GM12801 (cell line): ENCODE measurements around the gene SRGAP1.

ENCODE experiments used
- TF ChIP-seq, protein P1 (sequence below): IDR thresholded peaks from one replicate; pipeline ENCODE4 v1.5.1; 2011; ENCODE audit warnings: control low read depth; ENCODE audit not compliant: insufficient read length; ENCODE audit errors: extremely low read depth

SRGAP1 gene

DNA sequence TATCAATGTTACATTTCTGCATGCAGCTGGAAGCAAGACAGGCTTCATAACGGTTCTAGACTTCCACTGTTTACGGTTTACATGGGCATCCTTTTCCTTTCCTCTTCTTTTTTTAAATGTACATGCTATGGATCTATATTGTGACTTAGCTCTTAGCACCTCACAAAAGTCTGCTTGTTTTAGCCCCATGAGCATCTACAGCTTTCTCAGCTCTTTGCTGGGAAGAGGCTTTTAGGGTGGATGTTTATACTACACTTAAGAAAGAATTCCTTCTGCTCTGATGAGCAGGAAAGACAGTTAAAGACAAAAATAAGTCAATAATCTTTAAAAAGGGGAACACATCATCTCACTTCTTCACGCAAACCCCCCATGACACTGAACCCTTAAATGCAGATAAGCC lies 326.2 kb downstream of the SRGAP1 start:
- TF ChIP-seq, protein P1, sequence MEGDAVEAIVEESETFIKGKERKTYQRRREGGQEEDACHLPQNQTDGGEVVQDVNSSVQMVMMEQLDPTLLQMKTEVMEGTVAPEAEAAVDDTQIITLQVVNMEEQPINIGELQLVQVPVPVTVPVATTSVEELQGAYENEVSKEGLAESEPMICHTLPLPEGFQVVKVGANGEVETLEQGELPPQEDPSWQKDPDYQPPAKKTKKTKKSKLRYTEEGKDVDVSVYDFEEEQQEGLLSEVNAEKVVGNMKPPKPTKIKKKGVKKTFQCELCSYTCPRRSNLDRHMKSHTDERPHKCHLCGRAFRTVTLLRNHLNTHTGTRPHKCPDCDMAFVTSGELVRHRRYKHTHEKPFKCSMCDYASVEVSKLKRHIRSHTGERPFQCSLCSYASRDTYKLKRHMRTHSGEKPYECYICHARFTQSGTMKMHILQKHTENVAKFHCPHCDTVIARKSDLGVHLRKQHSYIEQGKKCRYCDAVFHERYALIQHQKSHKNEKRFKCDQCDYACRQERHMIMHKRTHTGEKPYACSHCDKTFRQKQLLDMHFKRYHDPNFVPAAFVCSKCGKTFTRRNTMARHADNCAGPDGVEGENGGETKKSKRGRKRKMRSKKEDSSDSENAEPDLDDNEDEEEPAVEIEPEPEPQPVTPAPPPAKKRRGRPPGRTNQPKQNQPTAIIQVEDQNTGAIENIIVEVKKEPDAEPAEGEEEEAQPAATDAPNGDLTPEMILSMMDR, result no peak

DNA sequence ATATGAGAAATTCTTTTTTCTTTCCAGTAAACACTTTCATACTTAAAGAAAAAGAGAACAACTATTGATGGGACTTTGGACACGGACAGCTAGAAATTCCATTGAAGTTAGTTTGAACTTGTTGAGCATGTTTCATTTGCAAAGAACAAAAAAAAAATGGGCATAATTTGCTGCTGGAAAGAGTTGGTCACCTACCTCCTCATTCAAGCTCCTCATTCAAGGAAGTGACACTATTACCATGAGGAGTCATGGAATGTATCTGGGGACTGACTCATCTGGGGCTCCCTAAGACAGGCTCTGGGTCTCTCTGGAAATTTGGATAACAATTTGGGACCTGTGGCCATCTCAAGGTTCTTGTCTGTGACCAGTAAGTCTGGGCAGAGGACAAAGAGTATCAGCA lies 327.2 kb downstream of the SRGAP1 start:
- TF ChIP-seq, protein P1, result no peak

DNA sequence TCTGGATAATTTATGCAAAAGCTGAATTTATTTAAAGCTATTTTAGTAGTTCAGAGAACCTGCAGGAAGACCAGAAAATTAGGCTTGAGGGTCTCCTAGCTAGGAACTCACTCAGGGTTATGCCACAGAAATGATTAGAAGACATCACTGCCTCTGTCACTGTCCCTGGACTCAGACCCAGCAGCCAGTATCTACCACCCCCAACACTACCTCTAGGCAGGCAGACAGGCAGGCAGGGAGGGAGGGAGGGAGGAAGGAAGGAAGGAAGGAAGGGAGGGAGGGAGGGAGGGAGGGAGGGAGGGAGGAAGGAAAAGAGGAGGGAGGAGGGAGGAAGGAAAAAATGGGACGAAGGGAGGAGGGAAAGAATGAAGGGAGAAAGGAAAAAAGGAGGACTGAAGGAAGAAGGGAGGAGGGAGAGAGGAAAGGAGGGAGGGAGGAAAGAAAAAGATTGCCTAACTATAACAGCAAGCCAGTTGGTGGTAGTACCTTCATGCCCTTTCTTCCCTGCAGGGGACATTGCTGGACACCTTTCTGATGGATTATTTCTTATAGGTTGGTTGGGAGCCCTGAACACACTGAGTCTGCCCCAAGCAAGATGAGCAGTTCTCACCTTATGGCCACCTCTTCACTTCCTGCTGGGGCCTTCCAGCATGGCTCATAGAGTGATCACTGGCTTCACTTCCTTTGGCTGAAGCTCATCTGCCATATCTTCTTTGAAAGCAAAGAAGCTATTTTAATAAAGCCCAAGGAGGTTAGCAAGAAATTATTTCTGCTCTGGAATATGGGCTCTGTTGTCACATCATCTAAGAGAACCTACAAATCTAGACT lies 327.9 kb downstream of the SRGAP1 start:
- TF ChIP-seq, protein P1, result no peak

DNA sequence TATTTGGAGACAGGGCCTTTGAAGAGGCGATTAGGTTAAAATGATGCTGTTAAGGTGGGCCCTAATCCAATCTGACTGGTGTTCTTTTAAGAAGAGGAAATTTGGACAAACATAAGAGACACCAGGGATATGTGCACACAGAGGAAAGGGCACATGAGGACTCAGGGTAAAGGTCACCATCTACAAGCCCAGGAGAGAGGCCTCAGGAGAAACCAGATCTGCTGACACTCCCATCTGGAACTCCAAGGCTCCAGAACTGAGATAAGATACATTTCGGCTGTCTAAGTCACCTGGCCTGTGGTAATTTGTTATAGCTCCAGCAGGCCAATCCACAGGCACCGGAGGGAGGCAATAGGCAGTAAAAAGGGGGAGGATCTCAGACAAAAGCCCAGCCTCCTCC lies 329.0 kb downstream of the SRGAP1 start:
- TF ChIP-seq, protein P1, result no peak

DNA sequence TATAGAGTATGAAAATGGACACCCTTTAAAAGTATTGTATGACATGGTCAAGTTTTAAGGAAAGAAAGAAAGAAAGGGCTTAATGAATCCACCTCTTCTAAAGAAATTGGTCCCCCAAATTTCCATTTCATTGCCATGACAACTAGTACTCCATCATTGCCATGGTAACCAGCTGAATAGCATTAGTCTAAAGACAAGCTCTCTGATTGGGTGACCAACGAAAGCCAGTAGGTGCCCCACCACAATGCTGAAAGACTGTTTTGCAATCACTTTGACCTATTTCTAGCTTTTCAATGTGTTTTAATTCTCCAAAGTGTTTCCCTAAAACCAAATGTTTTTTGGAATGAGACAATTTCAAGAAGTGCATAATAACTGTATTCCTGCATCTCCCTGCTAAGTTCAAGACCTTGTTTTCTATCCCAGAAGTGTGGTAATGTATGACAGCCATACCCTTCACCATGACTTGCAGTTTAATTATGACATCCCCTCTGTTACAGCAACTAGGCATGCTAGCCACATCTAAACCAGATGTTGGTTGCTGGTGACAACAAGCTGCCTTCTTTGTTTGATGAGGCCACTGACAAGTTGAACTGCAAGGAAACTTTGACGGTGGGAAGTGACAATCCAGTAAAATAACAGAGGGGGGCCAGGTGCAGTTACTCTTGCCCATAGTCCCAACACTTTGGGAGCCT lies 330.9 kb downstream of the SRGAP1 start:
- TF ChIP-seq, protein P1, result no peak

DNA sequence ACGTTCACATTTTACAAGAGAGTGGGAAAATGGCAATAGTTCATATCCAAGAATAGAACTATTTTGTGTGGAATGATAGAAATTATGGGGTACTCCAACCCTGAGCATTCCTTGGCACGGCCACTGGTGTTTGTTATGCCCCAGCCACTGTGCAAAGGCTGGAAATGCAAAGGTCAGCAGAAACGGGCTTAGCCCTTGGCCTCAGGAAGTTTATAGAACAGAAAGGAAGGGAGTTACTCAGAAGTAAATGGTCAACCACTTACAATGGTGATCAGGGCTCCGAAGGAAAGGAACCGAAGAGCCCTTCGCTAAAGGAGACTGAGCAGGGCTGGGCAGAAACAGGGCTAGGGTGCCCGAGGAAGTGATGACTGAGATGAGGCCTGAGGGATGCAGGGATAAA lies 332.5 kb downstream of the SRGAP1 start:
- TF ChIP-seq, protein P1, result no peak

DNA sequence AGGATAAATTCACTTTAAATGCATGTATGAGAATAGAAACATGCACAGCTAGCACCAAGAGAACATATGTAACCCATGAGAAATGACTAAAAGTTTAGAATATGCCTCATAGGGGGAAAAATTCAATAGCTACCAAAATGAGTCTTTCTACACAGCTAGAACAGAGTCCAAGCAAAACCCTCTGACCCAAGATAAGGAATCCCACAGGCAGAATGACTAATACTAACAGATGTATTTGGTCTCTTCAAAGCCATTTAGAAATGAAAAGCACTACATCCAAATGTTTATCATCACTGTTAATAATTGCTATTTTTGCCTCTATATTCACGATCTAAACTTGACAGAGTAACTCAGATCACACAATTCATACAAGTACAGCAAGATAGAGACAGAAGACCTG lies 333.6 kb downstream of the SRGAP1 start:
- TF ChIP-seq, protein P1, result no peak
